WTC11 (cell line): ENCODE results near the gene NKAIN2.

Experiments used
- CTCF ChIP-seq: fragments of 200-600 bp; IDR thresholded peaks from 2 replicates; pipeline ENCODE4 v1.8.0; 2022; ENCODE audit warnings: antibody characterized with exemption
- FOXK1 ChIP-seq: sonication (generic); formaldehyde crosslinking; IDR thresholded peaks from 2 replicates; pipeline ENCODE4 v1.8.0; 2022; ENCODE audit warnings: mild to moderate bottlenecking, moderate library complexity, missing genetic modification reagents
- GABPB1 ChIP-seq: sonication (generic); formaldehyde crosslinking; IDR thresholded peaks from 2 replicates; pipeline ENCODE4 v1.8.1; 2023; ENCODE audit warnings: mild to moderate bottlenecking, missing genetic modification reagents
- NR3C1 ChIP-seq: sonication (generic); formaldehyde crosslinking; conservative IDR thresholded peaks from 2 replicates; pipeline ENCODE4 v1.8.1; 2023; ENCODE audit warnings: low read depth, mild to moderate bottlenecking, missing genetic modification reagents
- TF ChIP-seq, protein P1 (sequence below): sonication (generic); formaldehyde crosslinking; IDR thresholded peaks from 2 replicates; pipeline ENCODE4 v1.8.0; 2022; ENCODE audit warnings: mild to moderate bottlenecking, missing genetic modification reagents
- TF ChIP-seq, protein P2 (sequence below): sonication (generic); formaldehyde crosslinking; IDR thresholded peaks from 2 replicates; pipeline ENCODE4 v1.8.0; 2023; ENCODE audit warnings: missing genetic modification reagents

DNA sequence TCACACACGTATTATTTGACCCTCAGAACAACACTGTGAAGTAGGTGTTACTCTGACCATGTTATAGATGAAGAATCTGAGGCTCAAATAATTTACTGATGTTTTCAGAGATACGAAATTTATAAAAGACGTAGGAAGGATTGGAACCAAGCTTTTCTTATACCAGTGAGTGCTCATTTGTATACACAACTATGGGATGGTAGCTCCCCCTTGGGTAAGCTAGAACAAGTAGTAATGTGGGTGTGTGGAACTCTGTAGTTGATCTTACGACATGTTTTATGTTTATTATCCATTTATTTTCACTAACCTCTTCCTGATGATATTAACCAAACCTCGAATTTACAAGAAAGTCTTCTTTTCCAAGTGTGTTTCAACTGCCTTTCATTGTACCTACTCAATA lies 248.5 kb downstream of the NKAIN2 start:
- no peak for TF ChIP-seq CTCF
- no peak for TF ChIP-seq GABPB1 (CRISPR knock-in tag)
- TF ChIP-seq NR3C1 = no peak
- TF ChIP-seq, protein P1, sequence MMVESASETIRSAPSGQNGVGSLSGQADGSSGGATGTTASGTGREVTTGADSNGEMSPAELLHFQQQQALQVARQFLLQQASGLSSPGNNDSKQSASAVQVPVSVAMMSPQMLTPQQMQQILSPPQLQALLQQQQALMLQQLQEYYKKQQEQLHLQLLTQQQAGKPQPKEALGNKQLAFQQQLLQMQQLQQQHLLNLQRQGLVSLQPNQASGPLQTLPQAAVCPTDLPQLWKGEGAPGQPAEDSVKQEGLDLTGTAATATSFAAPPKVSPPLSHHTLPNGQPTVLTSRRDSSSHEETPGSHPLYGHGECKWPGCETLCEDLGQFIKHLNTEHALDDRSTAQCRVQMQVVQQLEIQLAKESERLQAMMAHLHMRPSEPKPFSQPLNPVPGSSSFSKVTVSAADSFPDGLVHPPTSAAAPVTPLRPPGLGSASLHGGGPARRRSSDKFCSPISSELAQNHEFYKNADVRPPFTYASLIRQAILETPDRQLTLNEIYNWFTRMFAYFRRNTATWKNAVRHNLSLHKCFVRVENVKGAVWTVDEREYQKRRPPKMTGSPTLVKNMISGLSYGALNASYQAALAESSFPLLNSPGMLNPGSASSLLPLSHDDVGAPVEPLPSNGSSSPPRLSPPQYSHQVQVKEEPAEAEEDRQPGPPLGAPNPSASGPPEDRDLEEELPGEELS = no peak
- TF ChIP-seq FOXK1 (CRISPR knock-in tag) = no peak
- TF ChIP-seq, protein P2, sequence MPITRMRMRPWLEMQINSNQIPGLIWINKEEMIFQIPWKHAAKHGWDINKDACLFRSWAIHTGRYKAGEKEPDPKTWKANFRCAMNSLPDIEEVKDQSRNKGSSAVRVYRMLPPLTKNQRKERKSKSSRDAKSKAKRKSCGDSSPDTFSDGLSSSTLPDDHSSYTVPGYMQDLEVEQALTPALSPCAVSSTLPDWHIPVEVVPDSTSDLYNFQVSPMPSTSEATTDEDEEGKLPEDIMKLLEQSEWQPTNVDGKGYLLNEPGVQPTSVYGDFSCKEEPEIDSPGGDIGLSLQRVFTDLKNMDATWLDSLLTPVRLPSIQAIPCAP (CRISPR knock-in tag) = no peak
